A673 (cell line): ENCODE data around the gene CCDC12. TPM values are rescaled to one million over a fixed set of nuclear protein-coding genes. Genes with fewer than 3 reads are reported as not detected.

Experiments
- BruUV-seq: library from RNA; stranded (reverse); fragments of 400-500 nt; replicated peaks from 2 replicates; lab custom pipeline; 2021; lab: Mats Ljungman, UMichigan
- CTCF ChIA-PET: fragments of 300-600 bp; sonication (Branson Sonifier 250); formaldehyde crosslinking; loops from one replicate; lab custom pipeline; 2022; ENCODE audit warnings: antibody characterized with exemption; lab: Charles Lee
- POLR2A ChIA-PET: fragments of 300-600 bp; sonication (Branson Sonifier 250); formaldehyde crosslinking; loops from one replicate; lab custom pipeline; 2022; ENCODE audit warnings: antibody characterized with exemption; ENCODE audit not compliant: low non-redundant PET; lab: Charles Lee
- DNase-seq: peaks from one replicate; pipeline ENCODE4 v3.0.0-alpha.2; 2015; ENCODE audit warnings: low spot score
- H3K27ac ChIP-seq: fragments of 200-600 bp; sonication (generic); 2 replicates; pipeline ENCODE4 v1.5.1; 2016; ENCODE audit warnings: mixed run types, low read depth, mild to moderate bottlenecking, mixed read lengths, antibody characterized with exemption, low read length; ENCODE audit not compliant: poor library complexity, severe bottlenecking
- H3K27me3 ChIP-seq: fragments of 200-600 bp; sonication (generic); replicated peaks from 2 replicates; pipeline ENCODE4 v1.6.1; 2017; ENCODE audit warnings: mixed run types, low read depth, mild to moderate bottlenecking, mixed read lengths, antibody characterized with exemption, low read length; ENCODE audit not compliant: insufficient read depth, poor library complexity
- H3K36me3 ChIP-seq: fragments of 200-600 bp; sonication (generic); 2 replicates; pipeline ENCODE4 v1.6.1; 2016; ENCODE audit warnings: mixed run types, mild to moderate bottlenecking, mixed read lengths, antibody characterized with exemption, low read length; ENCODE audit not compliant: insufficient read depth, poor library complexity, severe bottlenecking
- H3K4me1 ChIP-seq: fragments of 200-600 bp; sonication (generic); 2 replicates; pipeline ENCODE4 v1.6.1; 2017; ENCODE audit warnings: mixed run types, mild to moderate bottlenecking, mixed read lengths, antibody characterized with exemption, low read length; ENCODE audit not compliant: insufficient read depth, poor library complexity, severe bottlenecking
- H3K4me3 ChIP-seq: fragments of 200-600 bp; sonication (generic); 2 replicates; pipeline ENCODE4 v1.5.1; 2016; ENCODE audit warnings: low read depth, mixed run types, mild to moderate bottlenecking, mixed read lengths, low read length; ENCODE audit not compliant: poor library complexity, severe bottlenecking
- H3K9me3 ChIP-seq: fragments of 200-600 bp; sonication (generic); 2 replicates; pipeline ENCODE4 v1.6.1; 2016; ENCODE audit warnings: mixed run types, low read depth, mild to moderate bottlenecking, mixed read lengths, antibody characterized with exemption, low read length; ENCODE audit not compliant: poor library complexity, severe bottlenecking
- CTCF ChIP-seq: fragments of 300-800, 200-600 bp; sonication (generic); conservative IDR thresholded peaks from 2 replicates; pipeline ENCODE4 v1.5.1; 2017; ENCODE audit warnings: low read depth, mild to moderate bottlenecking, antibody characterized with exemption, low read length, moderate library complexity, mixed read lengths
- EZH2 ChIP-seq: fragments of 200-600 bp; sonication (generic); IDR thresholded peaks from 2 replicates; pipeline ENCODE4 v1.6.1; 2017; ENCODE audit warnings: borderline replicate concordance, low read depth, mild to moderate bottlenecking, mixed read lengths, antibody characterized with exemption, low read length; ENCODE audit not compliant: poor library complexity, severe bottlenecking
- intact Hi-C: fragments of 100-400 bp; cut with micrococcal nuclease; formaldehyde crosslinking; loops from one replicate; pipeline ENCODE4 v1.10.0; 2022; ENCODE audit not compliant: unreplicated experiment
- total RNA-seq: library from RNA; stranded (reverse); gene quantifications from 2 replicates; pipeline ENCODE4 v1.2.3, GENCODE V29; 2021

The CCDC12 gene
- total RNA-seq, 1 experiment from 2014 or later, result 28.2 TPM

- ChIA-PET CTCF (no interaction called here), POLR2A (no interaction called here)
- H3K9me3 ChIP-seq, result no peaks in the 10 kb centered on the region
- H3K36me3 ChIP-seq, result no peaks in the 10 kb centered on the region
- no peak for DNase-seq
- intact Hi-C loops, result no loop called here
- H3K4me1 ChIP-seq, result peaks cover 6% of the 10 kb centered on the region
- H3K27me3 ChIP-seq, result no peaks in the 10 kb centered on the region
- H3K4me3 ChIP-seq, result no peak overlapping the region
- no TSS peak for BruUV-seq
- H3K27ac ChIP-seq, result no peak overlapping the region
- TF ChIP-seq CTCF (no peak), EZH2 (no peak)
Measured at GRCh38 chr3:46888705-46889104, 87.8 kb downstream of the CCDC12 start.

- no peak for DNase-seq
- POLR2A ChIA-PET, result no interaction called here
- Histone ChIP-seq H3K9me3 (no peaks in the 10 kb centered on the region), H3K27me3 (no peaks in the 10 kb centered on the region), H3K4me1 (peaks cover 6% of the 10 kb centered on the region), H3K36me3 (no peaks in the 10 kb centered on the region), H3K4me3 (no peak overlapping the region), H3K27ac (no peak overlapping the region)
- BruUV-seq, result no TSS peak
- TF ChIP-seq CTCF (no peak), EZH2 (no peak)
- CTCF ChIA-PET, result no interaction called here
- intact Hi-C loops, result no loop called here
Measured at GRCh38 chr3:46887980-46888494, 88.5 kb downstream of the CCDC12 start.

- Histone ChIP-seq H3K4me3 (no peak overlapping the region), H3K27me3 (no peaks in the 10 kb centered on the region), H3K4me1 (peaks cover 6% of the 10 kb centered on the region), H3K9me3 (no peaks in the 10 kb centered on the region), H3K36me3 (no peaks in the 10 kb centered on the region), H3K27ac (no peak overlapping the region)
- CTCF ChIA-PET, result no interaction called here
- TF ChIP-seq EZH2 (no peak), CTCF (no peak)
- BruUV-seq, result no TSS peak
- POLR2A ChIA-PET, result interaction anchor here (0.6 kb wide), 1 partner anchor 17 kb away, joined by 7 read pairs; no protein-coding TSS in a partner anchor
- intact Hi-C loops, result no loop called here
- no peak for DNase-seq
Measured at GRCh38 chr3:46885612-46886011, 90.9 kb downstream of the CCDC12 start.
